Measurements from ENCODE around the gene USH2A.

DNA sequence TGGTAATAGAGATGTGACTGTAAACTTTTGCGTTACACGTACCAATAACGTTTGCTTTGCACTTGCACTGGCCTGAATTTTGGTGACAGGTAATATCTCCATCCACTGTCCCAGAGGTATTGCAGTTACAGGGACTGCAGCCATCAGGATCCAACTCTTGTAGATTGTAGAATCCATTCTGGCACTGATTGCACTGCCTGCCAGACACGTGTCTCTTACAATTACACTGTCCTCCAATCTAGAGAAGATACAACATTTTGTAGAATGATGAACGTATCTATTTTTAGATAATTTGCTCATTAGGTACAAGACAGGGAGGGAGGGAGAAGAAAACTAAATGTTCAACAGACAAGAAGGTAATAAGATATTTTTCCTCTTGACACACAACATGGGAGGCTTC, 172.4 kb downstream of the USH2A start:
- no peak for TF ChIP-seq POLR2A (IDR thresholded peaks at IDR 0.05)
- TF ChIP-seq, protein P1, sequence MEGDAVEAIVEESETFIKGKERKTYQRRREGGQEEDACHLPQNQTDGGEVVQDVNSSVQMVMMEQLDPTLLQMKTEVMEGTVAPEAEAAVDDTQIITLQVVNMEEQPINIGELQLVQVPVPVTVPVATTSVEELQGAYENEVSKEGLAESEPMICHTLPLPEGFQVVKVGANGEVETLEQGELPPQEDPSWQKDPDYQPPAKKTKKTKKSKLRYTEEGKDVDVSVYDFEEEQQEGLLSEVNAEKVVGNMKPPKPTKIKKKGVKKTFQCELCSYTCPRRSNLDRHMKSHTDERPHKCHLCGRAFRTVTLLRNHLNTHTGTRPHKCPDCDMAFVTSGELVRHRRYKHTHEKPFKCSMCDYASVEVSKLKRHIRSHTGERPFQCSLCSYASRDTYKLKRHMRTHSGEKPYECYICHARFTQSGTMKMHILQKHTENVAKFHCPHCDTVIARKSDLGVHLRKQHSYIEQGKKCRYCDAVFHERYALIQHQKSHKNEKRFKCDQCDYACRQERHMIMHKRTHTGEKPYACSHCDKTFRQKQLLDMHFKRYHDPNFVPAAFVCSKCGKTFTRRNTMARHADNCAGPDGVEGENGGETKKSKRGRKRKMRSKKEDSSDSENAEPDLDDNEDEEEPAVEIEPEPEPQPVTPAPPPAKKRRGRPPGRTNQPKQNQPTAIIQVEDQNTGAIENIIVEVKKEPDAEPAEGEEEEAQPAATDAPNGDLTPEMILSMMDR (IDR thresholded peaks at IDR 0.05): no peak

Measured in tibial nerve (tissue), 3 donors.